Measurements from ENCODE around the gene TNPO2. TPM values are rescaled to one million over a fixed set of nuclear protein-coding genes. Genes with fewer than 3 reads are reported as not detected.
"Not testable (repeated sequence)": the region's sequence is repeated elsewhere in the genome, so short reads cannot be mapped to it uniquely, and the experiment has no call there.

The TNPO2 gene
- total RNA-seq, 1 experiment from 2014 or later = 63.1 TPM

DNA sequence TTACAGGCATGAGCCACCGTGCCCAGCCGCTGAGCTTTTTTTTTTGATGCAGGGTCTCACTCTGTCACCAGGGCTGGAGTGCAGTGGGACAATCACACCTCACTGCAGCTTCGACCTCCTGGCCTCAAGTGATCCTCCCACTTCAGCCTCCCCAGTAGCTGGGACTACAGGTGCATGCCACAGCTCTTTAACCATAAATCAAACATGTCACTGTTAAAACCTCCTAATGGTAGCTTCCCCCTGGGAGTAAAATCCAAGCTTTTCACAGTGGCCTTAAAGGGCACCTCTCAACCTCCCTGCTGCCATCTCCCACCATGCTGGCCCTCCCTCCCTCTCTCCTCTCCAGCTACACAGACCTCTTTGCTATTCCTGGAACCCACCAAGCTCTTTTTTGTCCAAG, 37.9 kb downstream of the TNPO2 start:
- DNase-seq (ENCODE audit: low spot score) = no peak
- in situ Hi-C loops (cut with HindIII; ENCODE audit: low sequenced_read_pairs) = no loop called here

DNA sequence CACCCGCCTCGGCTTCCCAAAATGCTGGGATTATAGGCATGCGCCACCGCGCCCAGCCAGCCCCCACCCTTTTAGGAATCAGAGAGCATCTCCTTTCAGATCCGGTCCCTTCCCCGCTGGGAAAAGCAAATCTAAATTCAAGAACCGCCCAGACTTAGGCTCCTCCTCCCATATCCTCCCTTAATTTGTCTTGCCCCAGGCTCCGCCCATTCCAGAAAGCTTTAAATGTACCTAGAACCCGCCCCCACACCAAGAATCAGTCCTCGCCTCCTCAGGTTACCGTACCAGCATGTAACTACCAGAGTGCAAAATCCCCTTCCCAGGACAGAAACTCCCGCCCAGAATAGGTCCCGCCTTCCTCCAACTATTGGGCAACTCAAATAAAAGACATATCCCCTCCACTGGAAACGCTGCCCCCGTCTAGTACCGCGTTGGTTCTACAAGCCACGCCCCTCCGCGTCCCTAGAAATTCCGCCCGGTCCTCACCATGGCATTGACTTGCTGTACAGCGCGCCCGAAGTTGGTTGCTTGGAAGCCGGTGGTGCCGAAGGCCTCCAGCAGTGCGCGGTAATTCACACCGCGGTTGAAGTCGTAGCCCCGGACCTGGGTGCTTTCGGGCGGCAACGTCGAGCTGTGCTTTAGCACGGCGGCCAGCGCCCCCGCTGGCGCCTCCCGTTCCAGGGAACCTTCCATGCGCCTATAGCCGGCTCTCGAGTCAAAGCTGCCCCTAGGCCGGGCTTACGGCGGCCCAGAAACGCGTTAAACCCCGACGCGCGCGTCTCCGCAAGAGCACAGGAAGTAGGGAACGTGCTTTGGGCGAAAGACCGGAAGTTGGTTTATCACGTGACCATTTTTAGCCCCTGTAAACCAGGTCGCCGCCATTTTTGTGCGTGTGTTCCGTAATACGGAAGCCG, 42.4 kb downstream of the TNPO2 start, which contains the start of gene DHPS:
Gene DHPS (minus strand): TSS at position 807 of the 914 bp plus-strand sequence. CDS start 114 bp downstream, at position 693.
- in situ Hi-C loops (cut with HindIII; ENCODE audit: low sequenced_read_pairs) = no loop called here
- peak; percentile 97 for DNase-seq (ENCODE audit: low spot score)

GRCh38 chr19:12680034-12680433, 43.7 kb downstream of the TNPO2 start:
- no peak for DNase-seq (ENCODE audit: low spot score)
- in situ Hi-C loops (cut with HindIII; ENCODE audit: low sequenced_read_pairs) = no loop called here

GRCh38 chr19:12678039-12678438, 45.7 kb downstream of the TNPO2 start:
- DNase-seq (ENCODE audit: low spot score); in situ Hi-C loops (cut with HindIII; ENCODE audit: low sequenced_read_pairs): not testable (repeated sequence)

GRCh38 chr19:12676928-12677327, 46.8 kb downstream of the TNPO2 start:
- in situ Hi-C loops (cut with HindIII; ENCODE audit: low sequenced_read_pairs) = no loop called here
- DNase-seq (ENCODE audit: low spot score) = no peak

- in situ Hi-C loops (cut with HindIII; ENCODE audit: low sequenced_read_pairs) = no loop called here
- peak; percentile 77 for DNase-seq (ENCODE audit: low spot score)
These were observed 47.3 kb downstream of the TNPO2 start for GRCh38 chr19:12676384-12676792.

GRCh38 chr19:12675940-12676339, 47.8 kb downstream of the TNPO2 start:
- DNase-seq (ENCODE audit: low spot score) = no peak
- in situ Hi-C loops (cut with HindIII; ENCODE audit: low sequenced_read_pairs) = no loop called here

- no peak for DNase-seq (ENCODE audit: low spot score)
- in situ Hi-C loops (cut with HindIII; ENCODE audit: low sequenced_read_pairs) = no loop called here
These were observed 48.3 kb downstream of the TNPO2 start for GRCh38 chr19:12675399-12675798.

GRCh38 chr19:12672744-12673143, 51.0 kb downstream of the TNPO2 start:
- DNase-seq (ENCODE audit: low spot score) = no peak
- in situ Hi-C loops (cut with HindIII; ENCODE audit: low sequenced_read_pairs) = no loop called here

GRCh38 chr19:12670159-12670928, 53.4 kb downstream of the TNPO2 start:
- in situ Hi-C loops (cut with HindIII; ENCODE audit: low sequenced_read_pairs) = no loop called here
- DNase-seq (ENCODE audit: low spot score) = no peak

- peak; percentile 88 for DNase-seq (ENCODE audit: low spot score)
- in situ Hi-C loops (cut with HindIII; ENCODE audit: low sequenced_read_pairs) = no loop called here
These were observed 54.2 kb downstream of the TNPO2 start for GRCh38 chr19:12669270-12670158.

DNA sequence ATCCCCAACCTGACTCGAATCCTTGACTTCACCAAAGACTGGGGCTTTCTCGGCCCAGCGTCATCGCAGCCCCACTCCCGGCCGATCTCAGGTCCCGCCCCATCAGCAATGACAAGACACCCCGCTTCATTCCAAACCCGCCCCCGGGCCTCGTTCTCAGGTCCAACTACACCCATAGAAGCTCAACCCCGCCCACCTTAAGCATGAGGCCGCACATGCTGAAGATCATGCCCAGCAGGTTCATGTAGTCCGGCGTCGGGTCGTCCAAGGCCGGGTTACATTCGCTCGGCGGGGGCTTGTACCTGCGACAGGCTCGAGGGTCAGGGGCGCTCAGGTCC, 54.8 kb downstream of the TNPO2 start:
- DNase-seq (ENCODE audit: low spot score) = peak; percentile 48
- in situ Hi-C loops (cut with HindIII; ENCODE audit: low sequenced_read_pairs) = no loop called here

GRCh38 chr19:12668346-12668745, 55.4 kb downstream of the TNPO2 start:
- DNase-seq (ENCODE audit: low spot score) = no peak
- in situ Hi-C loops (cut with HindIII; ENCODE audit: low sequenced_read_pairs) = no loop called here

DNA sequence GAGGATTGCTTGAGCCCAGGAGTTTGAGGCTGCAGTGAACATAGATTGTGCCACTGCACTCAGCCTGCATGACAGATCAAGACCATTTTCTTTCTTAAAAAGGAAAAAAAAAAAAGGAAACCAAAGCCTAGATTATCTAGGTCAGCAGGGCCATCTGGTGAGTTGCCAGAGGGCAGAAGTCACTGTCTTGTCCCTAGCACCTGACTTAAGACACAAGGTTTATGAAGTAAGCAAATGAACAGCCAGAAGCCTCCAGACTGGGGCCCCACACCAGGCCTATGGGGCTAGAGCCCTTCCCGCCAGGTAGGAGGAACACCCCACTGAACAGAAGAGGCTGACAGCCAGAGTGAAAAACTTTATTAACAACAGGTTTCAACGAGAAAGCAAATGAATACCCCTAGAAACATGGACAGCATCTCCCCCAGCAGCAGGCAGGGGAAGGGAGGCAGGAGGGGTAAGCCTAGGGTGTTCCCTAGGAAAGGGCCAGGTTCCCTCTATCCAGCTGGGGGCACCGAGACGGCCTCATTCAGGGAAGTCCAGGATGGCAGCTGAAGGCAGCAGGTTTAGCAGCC, 55.9 kb downstream of the TNPO2 start:
- no peak for DNase-seq (ENCODE audit: low spot score)
- in situ Hi-C loops (cut with HindIII; ENCODE audit: low sequenced_read_pairs) = no loop called here

- peak; percentile 79 for DNase-seq (ENCODE audit: low spot score)
- in situ Hi-C loops (cut with HindIII; ENCODE audit: low sequenced_read_pairs) = no loop called here
These were observed 57.3 kb downstream of the TNPO2 start, which contains the start of the genes MAN2B1 and WDR83 for GRCh38 chr19:12666265-12667048. MAN2B1 (minus strand) TSS chr19:12666742; CDS start chr19:12666701, 41 bp downstream. WDR83 (plus strand) TSS chr19:12666807; CDS start chr19:12669791, 2,984 bp downstream.

- DNase-seq (ENCODE audit: low spot score) = no peak
- in situ Hi-C loops (cut with HindIII; ENCODE audit: low sequenced_read_pairs) = no loop called here
These were observed 58.0 kb downstream of the TNPO2 start for GRCh38 chr19:12665671-12666264.

- DNase-seq (ENCODE audit: low spot score) = no peak
- in situ Hi-C loops (cut with HindIII; ENCODE audit: low sequenced_read_pairs) = no loop called here
These were observed 58.5 kb downstream of the TNPO2 start for GRCh38 chr19:12665281-12665573.
